Measurements from ENCODE around the gene MAEL. TPM values are rescaled to one million over a fixed set of nuclear protein-coding genes. Genes with fewer than 3 reads are reported as not detected.

MAEL gene
- polyA plus RNA-seq, 3 donors: not detected

DNA sequence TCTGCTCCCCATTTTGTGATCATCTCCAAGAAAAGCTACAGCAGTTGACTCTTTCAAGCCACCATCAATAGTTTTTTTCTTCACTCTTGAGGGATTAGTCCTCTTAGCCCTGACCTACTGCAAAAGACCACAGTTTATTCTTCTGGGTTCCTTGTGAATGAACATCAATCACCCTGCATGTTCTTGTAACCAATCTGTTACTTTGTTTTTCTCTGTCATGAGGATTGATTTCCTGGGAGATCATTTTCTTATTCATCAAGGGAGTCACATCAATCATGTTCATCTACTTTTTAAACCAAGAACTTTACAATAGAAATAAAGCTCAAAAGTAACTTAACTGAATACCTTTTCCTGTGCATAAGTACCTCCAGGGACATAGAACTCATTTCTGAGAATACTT is 35.6 kb upstream of the MAEL start:
- H3K9me3 Mint-ChIP-seq: peaks cover 0 to 2% (median 0%) of the 10 kb centered on the region in 7 donors

DNA sequence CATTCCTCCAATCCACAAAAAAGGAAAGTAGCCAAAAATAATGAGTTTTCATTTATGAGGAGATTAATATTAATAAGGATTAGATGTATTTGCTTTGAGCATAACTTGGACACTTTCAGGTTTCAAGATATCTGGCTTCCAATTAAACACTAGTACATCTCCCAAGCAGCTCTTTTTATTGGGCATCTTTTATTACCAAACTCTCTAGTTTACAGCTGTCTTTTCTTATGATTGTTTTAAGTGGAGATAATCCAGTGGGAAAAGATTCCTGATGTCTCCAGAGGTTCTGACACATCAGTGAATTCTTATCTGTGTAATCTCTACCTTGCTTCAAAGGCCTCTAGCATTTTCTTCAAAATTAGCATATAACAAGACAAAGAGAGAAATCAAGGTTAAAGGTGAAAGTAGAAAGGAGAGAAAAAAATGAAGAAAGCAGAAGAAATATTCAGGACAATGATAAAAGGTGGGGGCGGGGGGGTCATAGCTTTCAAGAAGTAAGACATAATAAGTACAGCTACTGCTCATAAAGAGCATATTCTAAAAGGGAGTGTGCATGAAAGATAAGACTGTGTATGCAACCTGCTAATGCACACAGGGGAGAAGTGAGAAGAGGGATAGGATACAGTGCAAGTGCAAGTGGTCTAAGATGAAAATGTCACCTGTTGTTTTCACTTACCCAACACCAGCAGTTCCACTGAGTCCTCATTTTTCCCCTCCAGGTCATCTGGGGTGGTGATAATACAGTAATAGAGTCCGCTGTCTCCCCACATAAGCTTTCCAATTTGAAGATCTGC is 32.8 kb upstream of the MAEL start:
- Histone ChIP-seq H3K4me2 (replicated peaks; ENCODE audit: extremely low read depth, low read length, poor library complexity, severe bottlenecking) (no peak overlapping the region), H3K79me2 (ENCODE audit: insufficient read depth, low read length) (no peaks in the 10 kb centered on the region), H3K27me3 (ENCODE audit: control insufficient read depth in 2 of 2, insufficient read depth in 2 of 2, low read length in 2 of 2) (no peaks in the 10 kb centered on the region), H3K4me3 (replicated peaks in 1 of 3; ENCODE audit: low read depth in 2 of 3, low read length in 3 of 3) (no peak overlapping the region), H2AFZ (ENCODE audit: insufficient read depth, low read depth, low read length, poor library complexity, severe bottlenecking) (no peak overlapping the region), H3K36me3 (replicated peaks in 1 of 2; ENCODE audit: control insufficient read depth in 1 of 2, insufficient read depth in 2 of 2, low read length in 2 of 2) (no peaks in the 10 kb centered on the region), H3K9ac (ENCODE audit: insufficient read depth, low read length, poor library complexity, severe bottlenecking) (no peak overlapping the region), H4K20me1 (ENCODE audit: insufficient read depth, low read length) (no peaks in the 10 kb centered on the region), H3K4me1 (ENCODE audit: control insufficient read depth in 1 of 2, insufficient read depth in 2 of 2, low read length in 2 of 2) (no peaks in the 10 kb centered on the region), H3K27ac (ENCODE audit: low read depth in 1 of 2, low read length in 2 of 2) (no peak overlapping the region), H3K9me3 (replicated peaks in 1 of 2; ENCODE audit: control insufficient read depth in 1 of 2, insufficient read depth in 1 of 2, low read length in 2 of 2) (no peaks in the 10 kb centered on the region)
- Mint-ChIP-seq H3K27ac (no peak overlapping the region), H3K9me3 (peaks cover 0 to 2% (median 0%) of the 10 kb centered on the region in 7 donors), H3K4me3 (no peak overlapping the region), H3K4me1 (peaks cover 2% of the 10 kb centered on the region), H3K36me3 (no peaks in the 10 kb centered on the region), H3K27me3 (ENCODE audit: low read depth in 3 of 3) (peaks cover 0 to 6% (median 3%) of the 10 kb centered on the region in 3 donors)
- intact Hi-C loops (cut with micrococcal nuclease): no loop called here
- TF ChIP-seq, protein P1, sequence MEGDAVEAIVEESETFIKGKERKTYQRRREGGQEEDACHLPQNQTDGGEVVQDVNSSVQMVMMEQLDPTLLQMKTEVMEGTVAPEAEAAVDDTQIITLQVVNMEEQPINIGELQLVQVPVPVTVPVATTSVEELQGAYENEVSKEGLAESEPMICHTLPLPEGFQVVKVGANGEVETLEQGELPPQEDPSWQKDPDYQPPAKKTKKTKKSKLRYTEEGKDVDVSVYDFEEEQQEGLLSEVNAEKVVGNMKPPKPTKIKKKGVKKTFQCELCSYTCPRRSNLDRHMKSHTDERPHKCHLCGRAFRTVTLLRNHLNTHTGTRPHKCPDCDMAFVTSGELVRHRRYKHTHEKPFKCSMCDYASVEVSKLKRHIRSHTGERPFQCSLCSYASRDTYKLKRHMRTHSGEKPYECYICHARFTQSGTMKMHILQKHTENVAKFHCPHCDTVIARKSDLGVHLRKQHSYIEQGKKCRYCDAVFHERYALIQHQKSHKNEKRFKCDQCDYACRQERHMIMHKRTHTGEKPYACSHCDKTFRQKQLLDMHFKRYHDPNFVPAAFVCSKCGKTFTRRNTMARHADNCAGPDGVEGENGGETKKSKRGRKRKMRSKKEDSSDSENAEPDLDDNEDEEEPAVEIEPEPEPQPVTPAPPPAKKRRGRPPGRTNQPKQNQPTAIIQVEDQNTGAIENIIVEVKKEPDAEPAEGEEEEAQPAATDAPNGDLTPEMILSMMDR (IDR thresholded peaks at IDR 0.05): no peak
- no CpG with 5 or more reads among the region's 2 CpGs for WGBS (ENCODE audit: insufficient coverage)
- DNase-seq: no peak

More for the DNA sequence above, 35.6 kb upstream of the MAEL start:
- no peak overlapping the region for H3K27ac ChIP-seq (ENCODE audit: low read depth in 1 of 2, low read length in 2 of 2)
- Mint-ChIP-seq H3K36me3 (no peaks in the 10 kb centered on the region), H3K27ac (no peak overlapping the region), H3K4me3 (no peak overlapping the region), H3K4me1 (no peaks in the 10 kb centered on the region), H3K27me3 (ENCODE audit: low read depth in 3 of 3) (peaks cover 1 to 6% (median 3%) of the 10 kb centered on the region in 3 donors)
- H3K79me2 ChIP-seq (ENCODE audit: insufficient read depth, low read length): no peaks in the 10 kb centered on the region
- H3K4me2 ChIP-seq (replicated peaks; ENCODE audit: extremely low read depth, low read length, poor library complexity, severe bottlenecking): no peak overlapping the region
- H3K4me1 ChIP-seq (ENCODE audit: control insufficient read depth in 1 of 2, insufficient read depth in 2 of 2, low read length in 2 of 2): no peaks in the 10 kb centered on the region
- no peak overlapping the region for H2AFZ ChIP-seq (ENCODE audit: insufficient read depth, low read depth, low read length, poor library complexity, severe bottlenecking)
- intact Hi-C loops (cut with micrococcal nuclease): no loop called here
- H3K27me3 ChIP-seq (ENCODE audit: control insufficient read depth in 2 of 2, insufficient read depth in 2 of 2, low read length in 2 of 2): peaks cover 2% of the 10 kb centered on the region in 2 donors
- TF ChIP-seq, protein P1 (IDR thresholded peaks at IDR 0.05): no peak
- no peak overlapping the region for H3K4me3 ChIP-seq (replicated peaks in 1 of 3; ENCODE audit: low read depth in 2 of 3, low read length in 3 of 3)
- H3K36me3 ChIP-seq (replicated peaks in 1 of 2; ENCODE audit: control insufficient read depth in 1 of 2, insufficient read depth in 2 of 2, low read length in 2 of 2): no peaks in the 10 kb centered on the region
- H4K20me1 ChIP-seq (ENCODE audit: insufficient read depth, low read length): no peaks in the 10 kb centered on the region
- no peak overlapping the region for H3K9ac ChIP-seq (ENCODE audit: insufficient read depth, low read length, poor library complexity, severe bottlenecking)
- DNase-seq: no peak
- no peaks in the 10 kb centered on the region for H3K9me3 ChIP-seq (replicated peaks in 1 of 2; ENCODE audit: control insufficient read depth in 1 of 2, insufficient read depth in 1 of 2, low read length in 2 of 2)
